Gastroesophageal sphincter (tissue), 4 donors: ENCODE measurements around the gene C2CD2. TPM values are rescaled to one million over a fixed set of nuclear protein-coding genes. Genes with fewer than 3 reads are reported as not detected.
A peak's percentile ranks its signal among the peaks of the same experiment; 100 is the strongest.

Experiments
- ATAC-seq: fragments of 150-250 bp; one replicate; pipeline ENCODE4 v1.9.1; 2016; ENCODE audit warnings: mild to moderate bottlenecking, moderate library complexity
- H3K27ac ChIP-seq, 4 donors: fragments of 200-600 bp; sonication (generic) in 3 of 4; 1 replicate in 3 of 4; 2 replicates in 1 of 4; pipeline ENCODE4 v1.5.1; 2016 to 2019
- H3K27me3 ChIP-seq: fragments of 200-600 bp; sonication (generic); one replicate; pipeline ENCODE4 v1.5.1; 2019
- H3K36me3 ChIP-seq, 2 donors: fragments of 200-600 bp; sonication (generic); one replicate each; pipeline ENCODE4 v1.5.1; 2019; ENCODE audit warnings: control low read depth in 1 of 2
- H3K4me1 ChIP-seq, 3 donors: fragments of 200-600 bp; sonication (generic); 1 replicate in 2 of 3; 2 replicates in 1 of 3; pipeline ENCODE4 v1.5.1; 2016 to 2019; ENCODE audit warnings: control low read depth in 2 of 3
- H3K4me3 ChIP-seq, 2 donors: fragments of 200-600 bp; sonication (generic); one replicate each; pipeline ENCODE4 v1.5.1; 2019; ENCODE audit warnings: mild to moderate bottlenecking in 1 of 2, moderate library complexity in 1 of 2
- H3K9me3 ChIP-seq, 3 donors: fragments of 200-600 bp; sonication (generic); one replicate each; pipeline ENCODE4 v1.5.1; 2017 to 2019; ENCODE audit warnings: control low read depth in 2 of 3
- CTCF ChIP-seq, 4 experiments: fragments of 200-600 bp in 2 of 4; fragments of 450-650 bp in 2 of 4; sonication (generic) in 1 of 4; IDR thresholded peaks; one replicate each; pipeline ENCODE4 v1.5.1; 2017 to 2019; ENCODE audit warnings: antibody characterized with exemption in 4 of 4, mild to moderate bottlenecking in 2 of 4, moderate library complexity in 2 of 4
- EP300 ChIP-seq: sonication (generic); formaldehyde crosslinking; IDR thresholded peaks from one replicate; pipeline ENCODE4 v1.6.1; 2017; ENCODE audit warnings: antibody characterized with exemption, mild to moderate bottlenecking
- POLR2A ChIP-seq, 2 donors: fragments of 450-650 bp; IDR thresholded peaks; one replicate each; pipeline ENCODE4 v1.6.1; 2017; ENCODE audit warnings: antibody characterized with exemption in 2 of 2, mild to moderate bottlenecking in 2 of 2, moderate library complexity in 1 of 2
- POLR2AphosphoS5 ChIP-seq: sonication (generic); formaldehyde crosslinking; IDR thresholded peaks from one replicate; pipeline ENCODE4 v1.6.1; 2017; ENCODE audit warnings: antibody characterized with exemption
- WGBS, 2 donors: methylation state at CpG; one replicate each; pipeline ENCODE4 v1.1.5; 2018; ENCODE audit warnings: low coverage in 1 of 2; 5-methylcytosine and 5-hydroxymethylcytosine counted together
- total RNA-seq, 4 donors: library from RNA; depleted of rRNA; stranded (reverse); fragments of >200 nt; gene quantifications; one replicate each; pipeline ENCODE4 v1.1.0, GENCODE V29; 2016

Gene C2CD2
- total RNA-seq, 4 donors from 2014 or later: 15.6 to 38.9 (median 18.7) TPM

GRCh38 chr21:41940431-41940830 lies 13.4 kb downstream of the C2CD2 start:
- no peak for ATAC-seq
- TF ChIP-seq EP300 (no peak), POLR2AphosphoS5 (no peak), CTCF (IDR thresholded peaks at IDR 0.05) (no peak), POLR2A (IDR thresholded peaks at IDR 0.05) (no peak)
- Histone ChIP-seq H3K9me3 (no peaks in the 10 kb centered on the region), H3K4me3 (no peak overlapping the region), H3K27me3 (no peaks in the 10 kb centered on the region), H3K4me1 (no peaks in the 10 kb centered on the region), H3K27ac (no peak overlapping the region), H3K36me3 (peaks cover 0 to 31% of the 10 kb centered on the region in 2 donors)
- WGBS, 2 donors: 95 to 97% methylated on average over 2 to 3 of the region's 3 CpGs

DNA sequence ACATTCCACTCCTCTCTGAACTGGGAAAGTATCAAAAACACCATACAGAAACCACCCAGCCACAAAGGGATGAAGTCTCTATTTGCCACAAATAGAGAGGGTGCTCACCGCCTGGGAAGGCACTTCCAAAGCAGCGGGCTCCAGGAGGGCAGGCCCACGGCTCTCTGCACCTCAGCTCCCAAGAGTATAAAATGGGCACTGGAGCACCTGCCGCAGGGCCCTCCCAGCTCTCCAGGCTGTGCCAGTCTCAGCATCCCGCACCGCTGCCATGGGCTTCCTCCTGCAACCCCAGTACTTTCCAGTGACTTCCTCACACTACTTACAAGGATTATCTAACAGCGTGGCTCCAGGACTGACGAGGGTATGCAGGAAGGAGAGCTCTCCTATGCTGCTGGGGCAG lies 14.4 kb downstream of the C2CD2 start:
- no peak for TF ChIP-seq EP300
- no peaks in the 10 kb centered on the region for H3K9me3 ChIP-seq
- peaks cover 0 to 31% of the 10 kb centered on the region in 2 donors for H3K36me3 ChIP-seq
- H3K4me1 ChIP-seq: peaks cover 0 to 4% (median 0%) of the 10 kb centered on the region in 3 donors
- H3K27me3 ChIP-seq: no peaks in the 10 kb centered on the region
- no peak overlapping the region for H3K27ac ChIP-seq
- no peak overlapping the region for H3K4me3 ChIP-seq
- no peak for ATAC-seq
- no CpG with 5 or more reads among the region's 8 CpGs for WGBS, 2 donors

DNA sequence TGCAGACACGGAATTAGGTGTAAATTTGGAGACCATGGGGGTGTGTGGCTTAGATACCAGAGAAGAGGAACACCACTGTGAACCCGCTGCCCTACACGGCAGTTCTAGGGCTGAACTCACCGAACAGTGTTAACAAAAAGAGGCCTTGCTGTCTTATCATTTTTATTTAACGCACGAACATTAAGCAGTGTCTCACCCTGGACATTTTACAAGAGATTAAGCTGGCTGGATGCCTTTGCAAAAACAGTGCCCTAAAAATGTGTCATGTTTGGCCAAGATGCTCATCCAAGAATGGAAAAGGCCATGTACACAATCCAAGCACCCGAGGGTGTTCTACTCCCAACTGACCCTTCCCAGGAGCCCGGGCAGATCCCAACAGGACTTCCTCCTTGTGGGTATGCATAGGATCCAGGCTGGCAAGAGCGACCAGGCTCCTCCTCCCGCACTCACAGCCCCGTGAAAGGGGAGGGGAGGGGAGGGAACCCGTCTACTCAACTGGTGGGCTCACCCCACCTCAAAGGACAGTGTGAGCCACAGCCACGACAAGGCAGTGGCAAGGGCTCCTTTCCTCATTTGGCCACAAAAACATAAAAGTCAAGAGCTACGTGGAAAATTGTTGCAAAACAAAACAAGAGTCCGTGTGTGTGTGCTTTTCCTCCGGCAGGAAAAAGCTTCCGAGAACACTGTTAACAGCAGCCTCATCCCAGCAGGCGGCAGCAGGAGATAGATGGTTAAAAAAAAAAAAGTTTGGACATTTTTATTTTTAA lies 20.3 kb downstream of the C2CD2 start:
- peaks cover 0 to 32% (median 8%) of the 10 kb centered on the region in 3 donors for H3K4me1 ChIP-seq
- peak overlapping the region; percentile 33 to 39 for H3K4me3 ChIP-seq
- TF ChIP-seq POLR2AphosphoS5 (no peak), CTCF (IDR thresholded peaks at IDR 0.05) (peak in 3 of 4 experiments; percentile 11 to 37 (median 27)), POLR2A (IDR thresholded peaks at IDR 0.05) (no peak), EP300 (no peak)
- no peaks in the 10 kb centered on the region for H3K36me3 ChIP-seq
- peak overlapping the region in 3 of 4 donors; percentile 64 to 80 (median 74) for H3K27ac ChIP-seq
- no peaks in the 10 kb centered on the region for H3K27me3 ChIP-seq
- H3K9me3 ChIP-seq: no peaks in the 10 kb centered on the region
- WGBS, 2 donors: 9 to 14% methylated on average over 9 to 11 of the region's 18 CpGs
- peak; percentile 39 for ATAC-seq

DNA sequence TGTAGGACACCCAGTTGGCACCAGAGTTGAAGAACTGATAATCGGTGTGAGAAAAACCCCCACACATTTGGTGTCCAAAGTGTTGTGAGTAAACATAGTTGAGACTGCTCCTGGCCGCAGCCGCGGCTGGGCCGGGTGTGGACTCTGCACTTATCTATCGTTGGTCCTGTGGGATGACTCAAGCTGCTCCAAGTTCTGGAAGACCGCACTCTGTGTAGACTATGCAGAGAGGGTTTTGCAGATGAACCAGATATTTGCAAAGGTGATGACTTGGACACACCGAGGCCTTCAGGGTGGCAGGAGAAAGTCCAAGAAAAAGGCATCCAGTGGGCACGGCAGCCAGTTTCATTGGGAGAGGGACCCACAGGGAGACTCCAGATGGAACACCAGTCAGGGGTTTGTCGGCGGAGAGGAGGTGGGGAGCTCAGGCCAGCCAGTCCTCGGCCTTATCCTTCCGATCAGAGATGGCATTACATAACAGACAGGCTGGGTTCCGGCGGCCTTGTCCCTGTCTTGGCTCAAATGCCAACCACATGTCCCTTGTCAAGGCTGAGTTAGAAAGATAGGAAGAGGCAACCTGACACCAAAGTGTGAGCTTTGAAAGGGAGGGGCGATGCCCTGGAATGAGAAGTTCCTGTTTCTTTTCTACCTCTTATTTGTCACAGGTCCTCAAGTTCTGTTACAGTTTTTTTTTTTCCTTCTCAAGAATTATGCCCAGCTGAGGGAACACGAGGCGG lies 21.1 kb downstream of the C2CD2 start:
- Histone ChIP-seq H3K4me1 (peaks cover 0 to 40% (median 8%) of the 10 kb centered on the region in 3 donors), H3K9me3 (no peaks in the 10 kb centered on the region), H3K36me3 (no peaks in the 10 kb centered on the region), H3K27me3 (no peaks in the 10 kb centered on the region), H3K27ac (peak overlapping the region in 3 of 4 donors; percentile 42 to 80 (median 74)), H3K4me3 (no peak overlapping the region)
- TF ChIP-seq CTCF (IDR thresholded peaks at IDR 0.05): no peak
- no peak for TF ChIP-seq EP300
- no peak for TF ChIP-seq POLR2A (IDR thresholded peaks at IDR 0.05)
- TF ChIP-seq POLR2AphosphoS5: no peak
- peak; percentile 54 for ATAC-seq
- 67 to 76% methylated on average over 7 to 11 of the region's 18 CpGs for WGBS, 2 donors

- TF ChIP-seq CTCF (IDR thresholded peaks at IDR 0.05) (no peak), POLR2AphosphoS5 (no peak), POLR2A (IDR thresholded peaks at IDR 0.05) (no peak), EP300 (no peak)
These were observed 21.6 kb downstream of the C2CD2 start for GRCh38 chr21:41932191-41932575.

More at GRCh38 chr21:41932191-41932575, 21.6 kb downstream of the C2CD2 start:
- WGBS, 2 donors: 76 to 88% methylated on average over 5 to 11 of the region's 13 CpGs
- Histone ChIP-seq H3K4me1 (peaks cover 0 to 45% (median 8%) of the 10 kb centered on the region in 3 donors), H3K4me3 (no peak overlapping the region), H3K27ac (peak overlapping the region in 1 of 4 donors; percentile 42), H3K27me3 (no peaks in the 10 kb centered on the region), H3K9me3 (no peaks in the 10 kb centered on the region), H3K36me3 (no peaks in the 10 kb centered on the region)
- no peak for ATAC-seq
